Measurements from ENCODE around the gene LDLRAD3. TPM values are rescaled to one million over a fixed set of nuclear protein-coding genes. Genes with fewer than 3 reads are reported as not detected.

LDLRAD3 gene
- total RNA-seq, 1 experiment from 2014 or later, result 12.1 TPM

DNA sequence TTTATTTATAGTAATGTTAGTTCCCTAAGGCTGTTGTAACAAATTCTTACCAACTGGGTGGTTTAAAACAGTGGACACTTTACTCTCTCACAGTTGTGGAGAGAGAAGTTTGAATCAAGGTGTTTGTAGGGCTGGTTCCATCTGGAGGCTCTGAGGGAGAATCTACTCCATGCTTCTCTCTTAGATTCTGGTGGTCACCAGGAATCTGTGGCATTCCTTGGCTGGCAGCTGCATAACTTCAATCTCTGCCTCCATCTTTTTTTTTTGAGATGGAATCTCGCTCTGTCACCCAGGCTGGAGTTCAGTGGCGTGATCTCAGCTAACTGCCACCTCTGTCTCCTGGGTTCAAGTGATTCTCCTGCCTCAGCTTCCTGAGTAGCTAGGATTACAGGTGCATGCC, 46.3 kb downstream of the LDLRAD3 start:
- peaks cover 20 to 33% of the 10 kb centered on the region in 2 experiments for H3K4me1 Mint-ChIP-seq
- no CpG with 5 or more reads among the region's 2 CpGs for WGBS (ENCODE audit: extremely low coverage, insufficient read length, low lambda C conversion rate)
- H3K27me3 ChIP-seq (ENCODE audit: insufficient read depth, low read length), result no peaks in the 10 kb centered on the region

More for the DNA sequence above, 46.3 kb downstream of the LDLRAD3 start:
- H3K4me1 ChIP-seq (ENCODE audit: insufficient read depth, low read length), result peaks cover 17% of the 10 kb centered on the region
- H3K27me3 Mint-ChIP-seq (ENCODE audit: low read depth), result no peaks in the 10 kb centered on the region
- no peak overlapping the region for H2AFZ ChIP-seq (ENCODE audit: low read length)
- H3K4me3 Mint-ChIP-seq, result no peak overlapping the region
- H2BK20ac ChIP-seq (ENCODE audit: low read depth, low read length, poor library complexity, severe bottlenecking), result no peak overlapping the region
- H2AK5ac ChIP-seq (ENCODE audit: insufficient read length, low read length), result no peak overlapping the region
- no peak overlapping the region for H3K27ac ChIP-seq (ENCODE audit: insufficient read length, low read depth, low read length)
- TF ChIP-seq CTCF (conservative IDR thresholded peaks at IDR 0.05), result no peak
- H2BK5ac ChIP-seq (ENCODE audit: insufficient read length, low read length), result no peak overlapping the region
- no peak overlapping the region for H3K56ac ChIP-seq (ENCODE audit: insufficient read length, low read depth, low read length)
- H2BK120ac ChIP-seq (ENCODE audit: low read depth, low read length, poor library complexity, severe bottlenecking), result no peak overlapping the region
- H4K8ac ChIP-seq (replicated peaks; ENCODE audit: insufficient read length, low read depth, low read length), result no peak overlapping the region
- H3K79me2 ChIP-seq (ENCODE audit: insufficient read depth, low read length), result peaks cover 2% of the 10 kb centered on the region; the same call in 1 of the 2 replicates
- no peak for DNase-seq
- no peak overlapping the region for H3K23ac ChIP-seq (ENCODE audit: insufficient read length, low read depth, low read length)
- H3K27ac Mint-ChIP-seq, result no peak overlapping the region
- peaks cover 11 to 20% of the 10 kb centered on the region in 2 experiments; a peak in 4 of 5 replicates for H3K9me3 Mint-ChIP-seq
- no peak overlapping the region for H2BK15ac ChIP-seq (ENCODE audit: low read depth, low read length)
- no peak overlapping the region for H3K9ac ChIP-seq (ENCODE audit: extremely low read depth, insufficient read length, low read length)
- H3K18ac ChIP-seq (ENCODE audit: insufficient read length, low read depth, low read length), result no peak overlapping the region
- peaks cover 2% of the 10 kb centered on the region for H3K79me1 ChIP-seq (ENCODE audit: insufficient read depth, low read depth, low read length, poor library complexity, severe bottlenecking)
- no peak overlapping the region for H4K5ac ChIP-seq (ENCODE audit: insufficient read length, low read depth, low read length)
- H3T11ph ChIP-seq (ENCODE audit: low read length), result no peak overlapping the region
- no peaks in the 10 kb centered on the region for H3K23me2 ChIP-seq (ENCODE audit: insufficient read length, low read depth, low read length, poor library complexity, severe bottlenecking)
- H3K4me2 ChIP-seq (ENCODE audit: insufficient read depth, insufficient read length, low read length), result no peak overlapping the region
- peaks cover 2 to 22% (median 21%) of the 10 kb centered on the region in 3 experiments; a peak in 6 of 7 replicates for H3K36me3 Mint-ChIP-seq (ENCODE audit: insufficient read depth in 1 of 3, low read depth in 3 of 3)
- H3K4ac ChIP-seq (ENCODE audit: low read depth, low read length), result no peak overlapping the region
- no peak overlapping the region for H4K91ac ChIP-seq (ENCODE audit: insufficient read length, low read depth, low read length)
- peaks cover 3% of the 10 kb centered on the region for H3K9me3 ChIP-seq (ENCODE audit: control insufficient read depth, low read depth, low read length)
- no peaks in the 10 kb centered on the region for H4K20me1 ChIP-seq (ENCODE audit: control insufficient read depth, insufficient read depth, insufficient read length)
- H3K14ac ChIP-seq (ENCODE audit: insufficient read depth, low read length), result no peak overlapping the region
- no peak overlapping the region for H2BK12ac ChIP-seq (ENCODE audit: insufficient read length, low read depth, low read length)
